ENCODE results near the gene FAM228B.

DNA sequence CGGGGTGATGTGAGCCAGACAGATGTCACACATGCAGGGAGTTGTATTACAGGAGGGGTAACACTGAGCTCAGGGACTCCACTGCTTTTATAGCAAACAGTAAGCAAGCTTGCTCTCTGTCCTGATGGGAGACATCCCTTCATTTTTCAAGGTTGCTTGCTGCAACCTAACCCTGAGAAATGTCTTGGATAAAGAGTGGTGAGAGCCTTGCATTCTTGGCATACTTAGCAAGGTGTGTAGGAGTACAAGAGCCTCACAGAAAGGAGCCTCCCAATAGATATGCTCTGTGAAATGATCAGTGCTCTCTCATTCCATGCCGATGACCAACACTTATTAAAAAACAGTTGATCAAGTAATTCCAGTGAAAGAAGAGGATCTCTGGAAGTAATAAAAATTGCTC, 8.2 kb upstream of the FAM228B start:
- no peak for TF ChIP-seq POLR2AphosphoS5 (IDR thresholded peaks at IDR 0.05)
- TF ChIP-seq, protein P1, sequence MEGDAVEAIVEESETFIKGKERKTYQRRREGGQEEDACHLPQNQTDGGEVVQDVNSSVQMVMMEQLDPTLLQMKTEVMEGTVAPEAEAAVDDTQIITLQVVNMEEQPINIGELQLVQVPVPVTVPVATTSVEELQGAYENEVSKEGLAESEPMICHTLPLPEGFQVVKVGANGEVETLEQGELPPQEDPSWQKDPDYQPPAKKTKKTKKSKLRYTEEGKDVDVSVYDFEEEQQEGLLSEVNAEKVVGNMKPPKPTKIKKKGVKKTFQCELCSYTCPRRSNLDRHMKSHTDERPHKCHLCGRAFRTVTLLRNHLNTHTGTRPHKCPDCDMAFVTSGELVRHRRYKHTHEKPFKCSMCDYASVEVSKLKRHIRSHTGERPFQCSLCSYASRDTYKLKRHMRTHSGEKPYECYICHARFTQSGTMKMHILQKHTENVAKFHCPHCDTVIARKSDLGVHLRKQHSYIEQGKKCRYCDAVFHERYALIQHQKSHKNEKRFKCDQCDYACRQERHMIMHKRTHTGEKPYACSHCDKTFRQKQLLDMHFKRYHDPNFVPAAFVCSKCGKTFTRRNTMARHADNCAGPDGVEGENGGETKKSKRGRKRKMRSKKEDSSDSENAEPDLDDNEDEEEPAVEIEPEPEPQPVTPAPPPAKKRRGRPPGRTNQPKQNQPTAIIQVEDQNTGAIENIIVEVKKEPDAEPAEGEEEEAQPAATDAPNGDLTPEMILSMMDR (IDR thresholded peaks at IDR 0.05): no peak

All from prostate gland (tissue), 2 donors.